Psoas muscle (tissue), 8 donors: ENCODE measurements around the gene CPE. TPM values are rescaled to one million over a fixed set of nuclear protein-coding genes. Genes with fewer than 3 reads are reported as not detected.
"Not testable (repeated sequence)": the region's sequence is repeated elsewhere in the genome, so short reads cannot be mapped to it uniquely, and the experiment has no call there.

ENCODE experiments used
- ATAC-seq, 4 donors: fragments of 200-7000 bp; cut with Tn5 transposase; one replicate each; pipeline ENCODE4 v1.9.1; 2020; ENCODE audit warnings: moderate library complexity in 3 of 4, mild to moderate bottlenecking in 2 of 4
- DNase-seq, 2 donors: peaks; one replicate each; pipeline ENCODE4 v3.0.0-alpha.2; 2020
- H3K27ac ChIP-seq: fragments of 200-600 bp; one replicate; pipeline ENCODE4 v1.8.0; 2022
- H3K27me3 ChIP-seq, 3 donors: fragments of 200-600 bp in 1 of 3; one replicate each; pipeline versions ENCODE4 v1.6.1 to v1.8.0; 2013 to 2022; ENCODE audit warnings: low read length in 2 of 3, mild to moderate bottlenecking in 2 of 3, moderate library complexity in 1 of 3; ENCODE audit not compliant: insufficient read depth in 3 of 3
- H3K36me3 ChIP-seq, 2 donors: fragments of 200-600 bp in 1 of 2; one replicate each; pipeline versions ENCODE4 v1.6.1 to v1.8.0; 2013 to 2022; ENCODE audit warnings: low read depth in 1 of 2, mild to moderate bottlenecking in 1 of 2, moderate library complexity in 1 of 2; ENCODE audit not compliant: insufficient read depth in 1 of 2
- H3K4me1 ChIP-seq: fragments of 200-600 bp; one replicate; pipeline ENCODE4 v1.8.0; 2022
- H3K4me3 ChIP-seq: fragments of 200-600 bp; one replicate; pipeline ENCODE4 v1.8.0; 2022; ENCODE audit warnings: mild to moderate bottlenecking
- H3K9me3 ChIP-seq: fragments of 200-600 bp; one replicate; pipeline ENCODE4 v1.8.0; 2022
- CTCF ChIP-seq: fragments of 200-600 bp; IDR thresholded peaks from one replicate; pipeline ENCODE4 v1.8.0; 2022; ENCODE audit warnings: antibody characterized with exemption
- WGBS, 3 donors: extraction: QIAGEN DNeasy Blood & Tissue Kit; methylation state at CpG; one replicate each; pipeline versions ENCODE4 v1.1.6 to v1.1.7; 2013; 5-methylcytosine and 5-hydroxymethylcytosine counted together
- intact Hi-C, 2 donors: fragments of 100-400 bp; cut with DNase I; formaldehyde crosslinking; loops; one replicate each; pipeline versions ENCODE4 v1.11.0 to v1.14.2; 2022
- polyA plus RNA-seq, 3 donors: library from polyadenylated mRNA; stranded (reverse); fragments of 200-250 nt; gene quantifications; one replicate each; pipeline ENCODE4 v1.2.3, GENCODE V29; 2013
- total RNA-seq, 4 donors: library from RNA; stranded (reverse); fragmentation: NEBNext Ultra II Directional in 2 of 4; extraction: Animal tissue kit (Norgen Biotek cat#: 25700) in 2 of 4; gene quantifications; one replicate each; pipeline versions ENCODE4 v1.2.1 to v1.2.4, GENCODE V29; 2021 to 2023
- donor health status: healthy with polysubstance abuse.
- donor health status: DM: no; HTN: no; CAD: no; lungs with moderate emphysema.
- donor health status: Bipolar disorder and iron deficiency.
- donor health status: healthy.
- donor health status: DM: yes; HTN: yes; CAD: no.
- donor health status: DM: no; HTN: no; CAD: no.
- donor health status: DM: no; HTN: no; CAD: no.
- donor health status: DM: yes; HTN: yes; CAD: no.

Gene CPE
- total and polyA plus RNA-seq, 7 donors: 9.4 to 34.8 (median 12.2) TPM

- Histone ChIP-seq H3K27me3 (peaks cover 0 to 5% (median 2%) of the 10 kb centered on the region in 3 donors), H3K4me1 (no peaks in the 10 kb centered on the region), H3K36me3 (no peaks in the 10 kb centered on the region), H3K9me3 (no peaks in the 10 kb centered on the region), H3K4me3 (no peak overlapping the region), H3K27ac (no peak overlapping the region)
- no peak for ATAC-seq
- 56 to 59% (median 57%) methylated on average over 7 of the region's 7 CpGs for WGBS, 3 donors
- no peak for TF ChIP-seq CTCF
- DNase-seq: no peak
- intact Hi-C loops: no loop called here
Measured at GRCh38 chr4:165440415-165441158, 61.8 kb downstream of the CPE start.

- no peak for ATAC-seq
- Histone ChIP-seq H3K36me3 (no peaks in the 10 kb centered on the region), H3K4me1 (no peaks in the 10 kb centered on the region), H3K9me3 (no peaks in the 10 kb centered on the region), H3K4me3 (no peak overlapping the region), H3K27ac (no peak overlapping the region), H3K27me3 (peaks cover 0 to 2% (median 0%) of the 10 kb centered on the region in 3 donors)
- intact Hi-C loops: no loop called here
- no peak for TF ChIP-seq CTCF
- no peak for DNase-seq
- WGBS, 3 donors: 89 to 100% (median 90%) methylated on average over 1 of the region's 1 CpG
Measured at GRCh38 chr4:165443276-165443675, 64.5 kb downstream of the CPE start.

- WGBS, 3 donors: 93% methylated on average over 4 of the region's 4 CpGs
- H3K4me1 ChIP-seq: no peaks in the 10 kb centered on the region
- DNase-seq (no peak), ATAC-seq (no peak)
- TF ChIP-seq CTCF: no peak
- intact Hi-C loops: no loop called here
- no peaks in the 10 kb centered on the region for H3K9me3 ChIP-seq
- H3K27me3 ChIP-seq: peaks cover 0 to 2% (median 0%) of the 10 kb centered on the region in 3 donors
- H3K36me3 ChIP-seq: no peaks in the 10 kb centered on the region
- H3K4me3 ChIP-seq: no peak overlapping the region
- H3K27ac ChIP-seq: no peak overlapping the region
Measured at GRCh38 chr4:165448700-165449099, 69.9 kb downstream of the CPE start.

- ATAC-seq (no peak), DNase-seq (no peak)
- Histone ChIP-seq H3K4me3 (no peak overlapping the region), H3K36me3 (no peaks in the 10 kb centered on the region), H3K27ac (no peak overlapping the region), H3K27me3 (peaks cover 0 to 2% (median 0%) of the 10 kb centered on the region in 3 donors), H3K9me3 (no peaks in the 10 kb centered on the region), H3K4me1 (no peaks in the 10 kb centered on the region)
- intact Hi-C loops: no loop called here
- no peak for TF ChIP-seq CTCF
- 89 to 92% (median 91%) methylated on average over 6 of the region's 6 CpGs for WGBS, 3 donors
Measured at GRCh38 chr4:165449333-165449732, 70.5 kb downstream of the CPE start.

GRCh38 chr4:165450871-165451270, 72.1 kb downstream of the CPE start:
- Histone ChIP-seq H3K9me3 (no peaks in the 10 kb centered on the region), H3K36me3 (no peaks in the 10 kb centered on the region), H3K27me3 (peaks cover 0 to 2% (median 0%) of the 10 kb centered on the region in 3 donors), H3K4me3 (no peak overlapping the region), H3K4me1 (no peaks in the 10 kb centered on the region), H3K27ac (no peak overlapping the region)
- no peak for DNase-seq
- ATAC-seq: no peak
- intact Hi-C loops: no loop called here
- no peak for TF ChIP-seq CTCF
- WGBS, 3 donors: 75 to 82% (median 78%) methylated on average over 5 of the region's 5 CpGs

GRCh38 chr4:165453140-165453539, 74.3 kb downstream of the CPE start:
- H3K4me3 ChIP-seq, ATAC-seq, H3K4me1 ChIP-seq, H3K27me3 ChIP-seq, intact Hi-C loops, DNase-seq, H3K9me3 ChIP-seq, H3K27ac ChIP-seq, H3K36me3 ChIP-seq: not testable (repeated sequence)
- WGBS, 3 donors: 87 to 94% (median 93%) methylated on average over 5 of the region's 5 CpGs
